A172 (cell line): Measurements from ENCODE around the gene PAQR3. TPM values are rescaled to one million over a fixed set of nuclear protein-coding genes. Genes with fewer than 3 reads are reported as not detected.

Source experiments
- DNase-seq: peaks from one replicate; pipeline ENCODE4 v3.0.0-alpha.2; 2015; ENCODE audit warnings: low spot score
- total RNA-seq: library from RNA; depleted of rRNA; stranded (reverse); fragments of >200 nt; shearing (Covaris generic); gene quantifications from 2 replicates; pipeline ENCODE4 v1.2.3, GENCODE V29; 2014; rRNA removed

PAQR3 gene, protein sequence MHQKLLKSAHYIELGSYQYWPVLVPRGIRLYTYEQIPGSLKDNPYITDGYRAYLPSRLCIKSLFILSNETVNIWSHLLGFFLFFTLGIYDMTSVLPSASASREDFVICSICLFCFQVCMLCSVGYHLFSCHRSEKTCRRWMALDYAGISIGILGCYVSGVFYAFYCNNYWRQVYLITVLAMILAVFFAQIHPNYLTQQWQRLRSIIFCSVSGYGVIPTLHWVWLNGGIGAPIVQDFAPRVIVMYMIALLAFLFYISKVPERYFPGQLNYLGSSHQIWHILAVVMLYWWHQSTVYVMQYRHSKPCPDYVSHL
- 26.2 and 33.0 TPM in 2 replicates for total RNA-seq

DNA sequence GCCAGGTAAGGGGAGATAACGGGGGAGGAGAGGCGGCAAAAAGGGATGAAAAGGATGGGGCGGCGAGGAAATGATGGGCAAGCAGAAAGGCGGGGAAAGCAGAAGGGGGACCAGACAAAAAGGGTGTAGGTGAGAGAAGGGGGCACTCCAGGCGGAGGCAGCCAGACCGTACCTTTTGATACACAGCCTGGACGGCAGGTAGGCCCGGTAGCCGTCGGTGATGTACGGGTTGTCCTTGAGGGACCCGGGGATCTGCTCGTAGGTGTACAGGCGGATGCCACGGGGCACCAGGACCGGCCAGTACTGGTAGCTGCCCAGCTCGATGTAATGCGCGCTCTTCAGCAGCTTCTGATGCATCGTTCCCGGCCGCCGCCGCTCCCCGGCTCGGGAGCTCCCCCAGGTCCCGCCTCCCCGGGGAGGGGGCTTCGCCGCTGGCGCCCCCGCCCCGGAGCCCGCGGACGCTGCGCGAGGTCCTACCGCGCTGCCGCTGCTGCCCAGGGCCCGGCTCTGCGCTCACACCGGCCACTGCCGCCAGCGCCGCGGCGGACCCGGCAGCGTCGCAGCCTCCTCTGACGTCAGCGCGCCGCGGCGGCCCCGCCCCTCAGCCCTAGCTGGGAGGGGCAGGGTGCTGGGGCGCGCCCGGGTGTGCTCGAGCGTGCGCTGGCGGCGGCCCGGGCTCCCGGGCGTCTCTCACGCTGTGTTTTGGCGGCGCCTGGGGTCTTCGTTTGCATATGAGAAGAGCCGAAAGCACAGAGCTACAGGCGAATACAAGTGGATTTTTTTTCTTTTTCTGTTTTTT is at the start of gene PAQR3:
Gene PAQR3 (minus strand): TSS at position 571 of the 799 bp plus-strand sequence. CDS start 214 bp downstream, at position 357.
- peak; percentile 43 for DNase-seq

DNA sequence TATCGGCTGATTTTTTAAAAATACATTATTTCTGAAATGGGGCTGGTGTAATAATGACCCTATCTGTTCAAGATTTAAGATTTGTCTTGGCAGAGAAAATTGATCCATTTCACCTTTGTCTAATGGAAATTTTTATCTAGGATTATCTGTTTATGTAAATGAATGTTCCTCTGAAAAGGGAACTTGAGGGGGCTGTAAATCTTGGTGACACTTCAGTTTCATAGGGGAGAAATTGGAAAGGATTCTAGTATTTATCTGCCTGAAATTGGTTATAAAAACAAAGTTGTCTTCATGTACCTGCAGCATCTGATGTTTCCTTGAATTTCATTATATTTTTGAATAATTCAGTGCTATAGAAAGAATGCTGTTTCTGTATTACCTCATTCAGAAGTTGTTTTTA is 48.4 kb upstream of the PAQR3 start:
- DNase-seq = no peak

DNA sequence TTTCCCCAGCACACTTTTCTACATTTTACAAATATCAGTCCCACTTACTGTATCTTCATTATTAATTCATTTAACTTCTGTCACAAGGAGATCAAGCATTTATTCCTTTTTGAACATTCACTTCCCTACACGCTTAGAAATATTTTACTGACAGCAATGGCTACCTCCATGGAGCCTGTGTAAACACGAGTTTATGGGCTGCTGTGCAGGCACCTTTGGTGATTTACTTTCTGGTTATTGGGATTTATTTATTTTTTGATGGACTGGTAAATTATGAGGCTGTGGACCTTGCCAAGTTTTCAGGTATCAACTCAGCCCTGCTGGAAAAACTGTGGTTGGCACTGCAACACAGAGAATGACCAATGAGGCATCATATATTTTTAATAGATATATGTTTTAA is 45.4 kb upstream of the PAQR3 start:
- no peak for DNase-seq

DNA sequence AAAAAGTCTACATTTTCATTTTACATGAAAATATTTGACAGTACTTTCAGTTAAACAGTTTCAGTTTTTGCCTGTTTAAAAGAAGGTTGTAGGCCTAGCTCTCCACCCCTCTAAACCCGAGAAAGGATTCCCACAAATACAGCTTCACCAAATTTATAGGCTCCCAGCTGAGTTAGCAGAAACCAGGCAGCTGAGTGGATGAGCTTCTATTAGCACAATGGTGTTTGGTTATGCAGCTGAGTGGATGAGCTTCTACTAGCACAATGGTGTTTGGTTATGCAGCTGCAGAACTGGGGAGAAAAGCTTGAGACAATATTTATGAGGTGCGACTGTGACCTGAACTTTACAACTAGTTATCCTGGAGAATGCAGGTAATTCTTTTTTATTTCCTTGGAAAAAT is 36.6 kb upstream of the PAQR3 start:
- DNase-seq = no peak

DNA sequence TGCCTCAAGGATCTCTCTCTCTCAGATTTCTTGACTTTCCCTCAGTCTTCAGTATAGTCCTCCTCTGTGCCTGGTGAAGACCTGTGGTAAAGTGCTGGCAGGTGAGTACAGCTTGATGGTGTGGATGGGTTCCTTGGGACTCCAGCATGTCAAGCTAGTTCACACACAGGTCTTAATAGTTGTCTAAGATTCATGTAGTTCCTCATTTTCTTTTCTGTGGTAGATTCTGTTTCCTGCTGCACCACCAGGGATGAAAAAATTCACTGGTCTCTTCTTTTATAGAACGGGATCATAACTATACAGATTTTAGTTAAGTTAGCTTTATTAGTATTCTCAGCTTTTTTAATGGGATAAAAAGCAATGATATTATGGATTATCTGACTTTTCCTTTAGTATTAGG is 32.5 kb upstream of the PAQR3 start:
- no peak for DNase-seq

DNA sequence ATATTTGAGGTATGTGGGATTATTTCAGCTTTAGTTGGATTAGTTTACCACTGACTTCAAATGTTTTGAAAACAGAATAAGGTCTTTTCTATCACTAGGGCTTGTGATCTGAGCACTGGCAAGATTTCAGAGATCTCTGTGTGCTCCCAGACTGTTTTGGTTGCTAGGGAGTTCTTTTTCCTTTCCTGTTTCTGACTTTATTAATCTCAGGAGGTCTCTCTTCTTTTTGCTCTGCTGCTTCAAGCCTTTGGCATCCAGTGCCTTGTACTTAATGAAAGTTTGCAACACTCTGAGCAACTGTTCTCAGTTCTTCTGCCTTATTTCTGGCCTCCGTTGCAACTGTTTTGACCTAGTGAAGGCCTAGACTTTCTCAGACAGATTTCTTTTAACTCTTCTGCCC is 32.1 kb upstream of the PAQR3 start:
- DNase-seq = no peak

DNA sequence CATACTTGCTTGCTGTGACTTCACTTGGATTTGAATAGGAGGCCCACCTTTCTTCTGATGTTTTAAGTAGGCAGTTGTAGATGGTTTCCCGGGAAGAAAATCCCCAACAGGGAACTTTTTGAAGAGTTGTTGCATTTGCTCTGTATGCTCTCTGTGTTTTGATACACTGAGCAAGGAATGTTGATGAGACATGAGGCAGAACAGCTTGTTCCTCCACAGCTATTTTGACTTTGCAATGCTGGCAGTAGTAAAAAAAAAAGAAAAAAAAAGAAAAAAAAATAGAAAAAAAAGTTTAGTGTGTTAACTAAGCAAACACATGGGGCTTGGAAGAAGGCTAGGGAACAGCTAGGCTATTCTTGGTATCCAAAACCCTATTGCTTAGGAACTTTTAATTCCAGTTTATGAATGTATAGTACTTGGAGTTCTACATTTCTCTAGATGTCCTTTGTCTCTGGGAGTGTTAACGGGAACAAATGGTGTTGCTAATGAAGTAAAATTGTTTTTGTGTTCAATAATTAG is 23.4 kb upstream of the PAQR3 start:
- no peak for DNase-seq

DNA sequence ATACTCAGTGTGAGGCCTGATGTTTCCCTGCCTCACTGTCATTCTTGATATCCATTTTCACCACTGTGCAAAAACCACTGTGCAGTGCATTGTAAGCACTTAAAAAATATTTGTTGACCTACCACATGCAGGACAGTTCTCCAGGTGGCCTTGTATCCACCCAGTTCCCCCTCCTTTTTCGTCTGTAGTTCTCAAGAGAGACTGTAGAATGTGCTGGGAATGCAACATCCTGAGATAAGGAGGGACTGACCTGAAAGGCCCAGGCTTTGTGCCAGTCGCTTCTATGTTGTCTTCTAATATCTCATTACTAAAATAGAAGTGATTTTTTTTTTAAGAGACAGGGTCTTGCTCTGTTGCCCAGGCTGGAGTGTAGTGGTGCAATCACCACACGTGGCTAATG is 21.7 kb upstream of the PAQR3 start:
- DNase-seq = no peak

DNA sequence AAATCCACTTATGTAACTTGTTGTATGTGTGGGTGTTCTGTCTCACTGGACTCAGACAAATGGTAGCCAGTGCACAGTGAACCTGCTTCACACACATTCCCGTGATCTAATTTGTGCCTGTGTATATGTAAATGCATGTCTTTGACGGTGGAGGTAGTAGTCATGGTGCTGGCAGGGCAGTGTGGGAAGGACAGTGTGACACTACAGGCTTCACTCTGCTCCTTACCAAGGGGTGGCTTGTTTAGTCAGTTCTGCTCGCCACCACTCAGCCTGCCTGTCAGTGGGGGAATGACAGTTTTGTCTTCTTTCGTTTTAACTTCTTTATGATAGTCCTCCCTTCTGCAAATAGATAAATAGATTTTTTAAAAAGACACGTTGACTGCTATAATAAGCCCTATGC is 17.7 kb upstream of the PAQR3 start:
- no peak for DNase-seq

DNA sequence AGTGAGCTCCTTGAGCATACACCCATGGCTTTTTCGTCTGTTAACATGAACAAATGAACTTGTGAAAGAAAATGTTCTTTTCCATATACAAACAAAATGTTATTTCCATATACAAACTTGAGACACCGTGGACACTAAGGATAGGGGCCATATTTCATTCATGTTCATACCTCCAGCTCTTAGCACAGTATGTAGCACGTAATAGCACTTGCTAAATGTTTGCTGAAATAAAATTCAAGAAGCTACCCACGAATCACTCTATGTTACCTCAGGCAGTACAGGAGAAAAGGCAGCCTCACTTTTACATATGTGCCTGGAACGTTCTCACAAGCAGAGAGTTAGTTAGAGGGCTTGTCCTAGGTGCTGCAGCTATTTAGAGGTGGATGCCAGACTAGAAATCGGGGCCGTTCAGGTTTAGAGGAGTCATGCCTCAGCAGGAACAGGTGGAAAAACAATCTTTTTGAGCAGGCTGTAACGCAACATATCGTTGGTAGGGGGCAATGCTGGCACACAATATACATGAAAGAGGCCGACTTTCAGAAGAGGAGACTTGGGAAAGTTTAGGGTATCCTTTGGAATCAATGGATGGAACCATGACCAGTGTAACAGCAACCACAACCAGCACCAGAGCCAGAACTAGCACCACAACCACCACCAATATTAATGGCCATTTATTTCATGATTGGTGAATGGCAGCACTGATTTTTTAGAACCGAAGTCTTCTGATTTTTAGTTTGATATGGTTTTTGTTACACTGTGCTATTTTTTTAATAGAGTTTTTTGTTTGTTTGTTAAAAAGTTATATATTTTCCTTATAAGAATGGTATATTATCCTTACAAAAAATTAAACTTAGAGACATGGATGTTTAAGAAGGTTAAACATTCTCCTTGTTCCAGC is 14.8 kb upstream of the PAQR3 start:
- DNase-seq = no peak

DNA sequence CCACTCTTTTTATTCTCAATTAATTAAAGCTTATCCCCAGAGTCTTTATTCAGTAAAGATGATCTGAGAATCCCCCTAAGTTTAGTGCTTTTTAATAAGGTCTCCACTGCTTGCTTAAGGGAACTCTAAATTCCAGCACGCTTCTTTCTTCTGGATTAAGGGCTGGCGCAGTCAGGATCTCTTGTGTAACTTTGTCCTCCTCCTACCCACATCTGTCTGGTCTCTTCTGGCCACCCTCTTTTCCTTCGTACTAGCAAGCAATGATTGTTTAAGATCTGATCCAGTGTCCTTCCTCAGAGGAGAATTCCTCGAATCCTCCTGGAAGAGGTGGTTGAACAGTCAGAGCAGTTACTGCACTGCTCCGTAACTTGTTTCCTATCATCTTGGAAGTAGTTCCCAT is 14.0 kb upstream of the PAQR3 start:
- no peak for DNase-seq

DNA sequence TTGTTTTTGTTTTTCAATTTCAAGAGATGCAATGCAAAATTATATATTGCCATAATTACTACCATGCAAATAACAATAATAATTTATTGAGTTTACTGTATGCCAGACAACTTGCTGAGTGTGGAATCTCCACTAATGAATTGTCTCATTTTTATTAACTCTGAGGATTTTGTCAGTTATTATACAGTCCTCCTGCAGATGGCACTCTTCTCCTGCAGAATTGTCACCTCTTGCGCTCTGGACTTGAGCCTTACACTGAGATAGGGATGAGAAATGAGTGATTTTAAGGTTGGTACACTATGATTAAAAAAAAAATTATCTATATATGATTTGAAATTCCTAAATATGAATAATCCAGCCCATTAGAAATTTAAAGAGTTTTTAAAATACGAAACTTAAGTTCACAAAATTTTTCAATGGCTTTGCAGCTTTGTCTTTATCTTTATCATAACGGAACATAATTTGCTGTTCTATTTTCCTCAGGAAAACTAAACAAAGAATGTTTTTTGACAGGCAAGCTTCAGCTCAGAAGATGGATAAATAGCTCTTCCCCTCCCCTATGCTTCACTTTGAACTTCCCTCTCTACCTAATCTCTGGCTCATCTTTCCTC is 12.7 kb upstream of the PAQR3 start:
- DNase-seq = peak; percentile 12

DNA sequence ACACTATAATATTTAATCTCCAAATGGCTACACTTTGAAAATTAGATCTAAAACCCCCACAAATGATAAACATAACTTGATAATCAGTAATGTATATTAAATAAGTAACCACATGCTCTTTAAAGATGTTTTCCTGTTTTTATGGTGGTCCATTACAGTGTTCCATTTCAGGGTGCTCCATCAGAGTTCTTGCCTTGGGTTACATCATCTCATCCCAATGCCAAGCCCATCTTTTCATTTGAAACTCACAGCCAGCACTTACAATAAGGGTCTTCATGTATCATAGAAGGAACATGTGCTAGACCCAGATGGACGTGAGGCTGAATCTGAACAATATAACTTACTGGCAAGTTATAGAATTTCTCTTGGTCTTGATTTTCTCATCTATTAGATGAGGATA is 10.5 kb upstream of the PAQR3 start:
- DNase-seq = no peak

DNA sequence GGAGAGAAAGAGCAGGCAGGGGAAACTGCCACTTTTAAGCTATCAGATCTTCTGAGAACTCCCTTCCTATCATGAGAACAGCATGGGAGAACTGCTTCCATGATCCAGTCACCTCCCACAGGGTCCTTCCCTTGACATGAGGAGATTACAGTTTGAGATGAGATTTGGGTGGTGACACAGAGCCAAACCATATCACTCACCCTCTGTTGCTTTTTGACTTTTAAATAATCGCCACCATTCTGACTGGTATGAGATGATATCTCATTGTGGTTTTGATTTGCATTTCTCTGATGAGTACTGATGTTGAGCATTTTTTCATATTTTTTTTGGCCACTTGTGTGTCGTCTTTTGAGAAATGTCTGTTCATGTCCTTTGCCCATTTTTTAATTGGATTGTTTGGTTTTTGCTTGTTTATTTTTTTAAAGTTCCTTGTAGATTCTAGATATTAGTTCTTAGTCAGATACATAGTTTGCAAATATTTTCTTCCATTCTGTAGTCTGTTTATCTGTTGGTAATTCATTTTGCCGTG is 6.5 kb upstream of the PAQR3 start:
- no peak for DNase-seq

DNA sequence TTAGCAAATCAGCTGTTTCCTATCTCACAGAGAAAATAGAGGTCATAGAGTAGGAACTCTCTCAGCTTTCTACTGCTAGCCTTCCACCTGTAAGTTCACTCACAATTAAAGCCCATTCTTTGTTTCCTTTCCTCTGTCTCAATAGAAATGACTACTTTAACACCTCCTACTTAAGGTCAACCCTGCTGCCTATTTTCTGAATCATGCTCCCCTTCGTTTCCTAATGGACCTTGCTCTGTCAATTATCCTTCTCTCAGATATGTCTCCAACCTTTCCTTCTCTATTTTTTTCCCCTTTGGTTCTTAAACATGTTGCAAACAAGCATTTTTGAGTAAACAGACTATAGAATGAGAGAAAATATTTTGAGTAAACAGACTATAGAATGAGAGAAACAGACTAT is 5.1 kb upstream of the PAQR3 start:
- no peak for DNase-seq

DNA sequence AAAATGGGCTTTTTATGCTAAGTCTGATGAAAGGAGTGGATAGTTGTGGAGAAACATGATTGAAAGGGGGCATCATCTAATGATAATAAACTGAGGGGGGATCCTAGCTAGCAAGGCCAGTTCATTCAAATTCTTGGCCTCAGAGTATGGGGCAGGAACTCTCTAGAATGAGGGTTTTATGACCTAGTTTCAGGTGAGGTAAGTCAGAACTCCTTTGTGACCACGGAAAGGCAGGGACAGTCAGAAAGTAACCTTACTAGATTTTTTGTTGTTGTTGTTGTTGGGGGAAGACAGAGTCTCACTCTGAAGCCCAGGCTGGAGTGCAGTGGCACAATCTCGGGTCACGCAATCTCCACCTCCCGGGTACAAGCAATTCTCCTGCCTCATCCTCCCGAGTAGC is 1.5 kb upstream of the PAQR3 start:
- DNase-seq = no peak

DNA sequence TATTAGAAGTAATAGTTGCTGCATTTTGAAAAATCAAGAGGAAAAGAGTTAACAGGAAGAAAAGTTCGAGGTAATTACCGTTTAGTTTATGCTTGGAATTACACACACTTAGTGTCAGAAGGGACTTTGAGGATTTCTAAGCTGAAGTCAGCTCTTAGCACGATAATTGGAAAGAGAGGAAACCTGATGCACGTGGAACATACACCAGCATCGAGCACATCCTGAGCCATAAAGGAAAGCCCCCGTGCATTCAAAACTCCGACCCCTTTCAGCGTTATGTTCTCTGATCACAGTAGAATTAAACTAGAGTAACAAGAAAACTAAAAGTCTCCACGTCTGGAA is 400 bp upstream of the PAQR3 start:
- no peak for DNase-seq

DNA sequence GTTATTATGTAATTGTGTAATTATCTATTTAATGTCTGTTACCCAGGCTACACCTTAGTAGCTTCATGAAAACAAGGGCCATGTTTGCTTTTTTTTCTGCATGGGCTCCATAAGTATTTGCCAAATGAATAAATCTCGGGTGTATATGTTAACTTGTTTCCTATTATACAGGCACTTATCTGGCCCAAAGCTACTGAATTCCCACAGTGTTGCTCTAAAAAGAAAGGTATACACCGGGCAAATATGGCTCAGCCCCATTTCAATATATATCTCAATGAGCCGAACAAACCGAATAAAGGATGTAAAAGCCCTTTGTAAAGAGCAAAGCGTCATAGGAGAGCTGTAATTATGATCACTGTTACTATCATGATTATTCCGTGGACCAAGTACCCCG is 767 bp downstream of the PAQR3 start:
- no peak for DNase-seq

DNA sequence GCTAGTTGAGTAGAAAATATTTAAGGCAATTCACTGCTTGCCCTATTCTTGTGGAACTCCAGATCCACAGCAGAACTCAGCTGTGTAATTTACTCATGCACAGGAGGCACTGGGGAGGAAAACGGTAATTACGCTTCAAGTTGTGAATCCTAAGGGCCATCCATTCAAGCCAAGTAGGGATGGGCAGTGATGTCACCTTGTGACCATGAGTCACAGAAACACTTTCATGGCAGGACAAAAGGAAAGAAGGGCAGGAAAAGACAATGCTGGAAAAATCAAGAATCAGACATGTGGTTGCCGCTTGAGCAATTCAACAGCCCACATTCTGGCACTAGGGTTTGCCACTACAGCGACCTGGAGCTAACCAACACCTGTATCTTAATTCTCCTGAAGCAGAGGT is 1.4 kb downstream of the PAQR3 start:
- DNase-seq = peak; percentile 44

DNA sequence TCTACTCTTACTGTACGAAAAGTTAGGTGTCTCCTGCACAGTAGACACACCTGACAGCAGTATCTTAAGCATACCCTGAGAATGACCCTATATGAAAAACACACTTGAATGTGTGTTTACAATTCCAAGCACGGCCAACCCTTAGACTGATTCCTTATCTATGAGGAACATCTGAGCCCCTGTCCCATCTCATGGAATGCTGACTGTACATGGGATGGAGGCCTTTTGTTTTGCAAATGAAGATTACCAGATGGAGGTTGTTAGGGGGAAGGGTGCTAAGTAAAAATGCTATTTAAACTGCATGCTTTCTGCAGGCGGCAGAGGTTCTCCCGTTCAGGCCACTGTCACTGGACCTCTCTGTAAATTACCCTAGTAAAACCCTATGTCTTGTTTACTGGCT is 2.2 kb downstream of the PAQR3 start:
- DNase-seq = no peak

DNA sequence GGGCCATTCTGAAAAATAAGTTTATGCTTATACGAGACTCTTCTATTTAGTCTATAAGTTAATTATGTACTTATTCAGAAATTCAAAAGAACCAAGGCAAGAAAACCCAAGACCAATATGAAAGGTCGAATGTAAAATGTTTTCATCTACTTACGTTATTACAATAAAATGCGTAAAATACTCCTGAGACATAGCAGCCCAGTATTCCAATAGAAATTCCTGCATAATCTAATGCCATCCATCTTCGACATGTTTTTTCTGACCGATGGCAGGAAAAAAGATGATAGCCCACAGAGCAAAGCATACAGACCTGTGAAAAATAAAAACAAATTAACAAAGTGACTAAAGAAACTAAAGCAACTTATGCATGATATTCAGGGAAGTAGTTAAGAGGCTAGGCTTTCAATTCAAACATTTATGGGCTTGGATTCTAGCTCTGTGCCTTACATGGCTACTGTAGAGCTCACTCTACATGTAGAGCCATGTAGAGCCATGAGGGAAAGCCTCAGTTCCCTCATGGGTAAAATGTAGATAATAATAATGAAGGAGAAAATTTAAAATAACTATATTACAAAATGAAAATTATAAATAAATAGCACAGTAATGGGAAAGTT is 9.1 kb downstream of the PAQR3 start:
- DNase-seq = no peak
